ENCODE measurements around the gene ENC1. TPM values are rescaled to one million over a fixed set of nuclear protein-coding genes. Genes with fewer than 3 reads are reported as not detected.
A peak's percentile ranks its signal among the peaks of the same experiment; 100 is the strongest.

The ENC1 gene
- total RNA-seq, 1 donor from 2014 or later: 15.0 TPM

DNA sequence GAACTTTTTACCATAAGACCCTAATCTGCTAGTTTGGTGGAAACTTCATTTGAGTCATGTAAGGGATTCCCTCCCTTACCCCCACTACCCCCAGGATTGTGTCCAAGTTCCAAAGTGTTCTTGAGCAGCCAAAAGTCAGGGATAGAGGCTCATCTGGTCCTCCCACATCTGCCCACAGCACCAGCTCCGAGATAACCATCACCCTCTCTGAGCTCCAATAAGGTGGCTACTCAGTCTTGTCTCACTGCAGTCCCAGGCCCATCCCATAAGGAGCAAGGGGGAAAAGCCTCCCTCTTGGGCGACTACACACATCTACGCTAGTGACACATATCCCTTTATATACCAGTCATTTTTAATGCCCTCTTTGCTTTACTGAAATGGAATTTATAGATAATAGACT lies 12.0 kb upstream of the ENC1 start:
- ATAC-seq: no peak
- H3K27ac ChIP-seq: no peak overlapping the region
- DNase-seq: no peak
- no peak overlapping the region for H3K4me3 ChIP-seq
- H3K4me1 ChIP-seq: peaks cover 4% of the 10 kb centered on the region
- intact Hi-C loops (cut with DNase I): no loop called here
- no peaks in the 10 kb centered on the region for H3K9me3 ChIP-seq
- H3K36me3 ChIP-seq: no peaks in the 10 kb centered on the region
- TF ChIP-seq, protein P1, sequence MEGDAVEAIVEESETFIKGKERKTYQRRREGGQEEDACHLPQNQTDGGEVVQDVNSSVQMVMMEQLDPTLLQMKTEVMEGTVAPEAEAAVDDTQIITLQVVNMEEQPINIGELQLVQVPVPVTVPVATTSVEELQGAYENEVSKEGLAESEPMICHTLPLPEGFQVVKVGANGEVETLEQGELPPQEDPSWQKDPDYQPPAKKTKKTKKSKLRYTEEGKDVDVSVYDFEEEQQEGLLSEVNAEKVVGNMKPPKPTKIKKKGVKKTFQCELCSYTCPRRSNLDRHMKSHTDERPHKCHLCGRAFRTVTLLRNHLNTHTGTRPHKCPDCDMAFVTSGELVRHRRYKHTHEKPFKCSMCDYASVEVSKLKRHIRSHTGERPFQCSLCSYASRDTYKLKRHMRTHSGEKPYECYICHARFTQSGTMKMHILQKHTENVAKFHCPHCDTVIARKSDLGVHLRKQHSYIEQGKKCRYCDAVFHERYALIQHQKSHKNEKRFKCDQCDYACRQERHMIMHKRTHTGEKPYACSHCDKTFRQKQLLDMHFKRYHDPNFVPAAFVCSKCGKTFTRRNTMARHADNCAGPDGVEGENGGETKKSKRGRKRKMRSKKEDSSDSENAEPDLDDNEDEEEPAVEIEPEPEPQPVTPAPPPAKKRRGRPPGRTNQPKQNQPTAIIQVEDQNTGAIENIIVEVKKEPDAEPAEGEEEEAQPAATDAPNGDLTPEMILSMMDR (IDR thresholded peaks at IDR 0.05): no peak
- no peaks in the 10 kb centered on the region for H3K27me3 ChIP-seq

DNA sequence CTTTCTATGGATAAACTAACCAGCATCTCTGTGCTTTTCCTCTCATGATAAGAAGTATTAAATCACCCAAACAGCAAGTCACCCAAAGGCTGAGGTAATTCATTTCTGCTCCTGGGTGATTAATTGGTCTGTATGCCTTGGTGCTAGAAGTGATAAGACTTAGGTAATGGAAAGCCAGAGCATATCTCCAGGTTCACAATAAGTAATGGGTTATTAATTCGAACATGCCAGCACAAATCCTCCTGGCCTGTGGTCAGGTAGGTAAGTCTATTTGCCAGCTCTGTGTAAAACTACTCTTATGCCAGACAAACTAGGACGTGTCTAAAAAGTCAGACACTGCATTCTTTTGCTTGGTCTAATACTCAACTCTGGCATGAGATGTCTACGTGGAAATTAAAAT lies 11.2 kb upstream of the ENC1 start:
- Histone ChIP-seq H3K9me3 (no peaks in the 10 kb centered on the region), H3K4me3 (no peak overlapping the region), H3K36me3 (no peaks in the 10 kb centered on the region), H3K4me1 (peaks cover 4% of the 10 kb centered on the region), H3K27ac (no peak overlapping the region), H3K27me3 (no peaks in the 10 kb centered on the region)
- TF ChIP-seq, protein P1 (IDR thresholded peaks at IDR 0.05): no peak
- intact Hi-C loops (cut with DNase I): no loop called here
- no peak for DNase-seq
- ATAC-seq: no peak

DNA sequence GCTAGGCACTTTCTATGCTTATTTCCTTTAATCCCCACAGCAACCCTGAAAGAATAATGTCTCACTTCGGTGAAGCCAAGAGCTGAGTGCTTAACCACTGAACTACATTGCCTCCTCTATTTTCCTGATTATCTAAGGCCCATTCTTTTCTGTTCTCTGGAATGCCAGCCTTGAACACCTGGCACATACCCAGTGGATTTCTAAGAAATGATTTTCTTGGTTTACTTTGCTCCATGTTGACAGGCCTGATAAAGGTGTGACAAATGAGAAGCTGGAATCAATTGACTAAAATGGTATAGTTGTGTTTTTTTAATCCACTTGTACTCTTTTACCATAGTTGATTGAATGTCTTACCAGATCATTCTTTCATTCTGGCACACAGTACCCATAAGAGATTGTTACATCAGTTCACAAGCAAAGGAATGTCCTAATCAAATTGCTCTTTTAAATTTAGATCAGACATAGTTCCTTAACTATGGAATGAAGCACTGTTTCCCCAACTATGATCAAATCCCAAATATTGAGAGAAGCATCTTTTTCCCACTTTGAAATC lies 9.0 kb upstream of the ENC1 start:
- H3K36me3 ChIP-seq: no peaks in the 10 kb centered on the region
- ATAC-seq: no peak
- H3K4me1 ChIP-seq: peaks cover 4% of the 10 kb centered on the region
- H3K9me3 ChIP-seq: no peaks in the 10 kb centered on the region
- H3K27ac ChIP-seq: no peak overlapping the region
- intact Hi-C loops (cut with DNase I): loop anchor here (5.0 kb wide), 1 partner anchor 747 kb away; no protein-coding TSS in a partner anchor
- TF ChIP-seq, protein P1 (IDR thresholded peaks at IDR 0.05): no peak
- no peak for DNase-seq
- no peak overlapping the region for H3K4me3 ChIP-seq
- H3K27me3 ChIP-seq: no peaks in the 10 kb centered on the region

DNA sequence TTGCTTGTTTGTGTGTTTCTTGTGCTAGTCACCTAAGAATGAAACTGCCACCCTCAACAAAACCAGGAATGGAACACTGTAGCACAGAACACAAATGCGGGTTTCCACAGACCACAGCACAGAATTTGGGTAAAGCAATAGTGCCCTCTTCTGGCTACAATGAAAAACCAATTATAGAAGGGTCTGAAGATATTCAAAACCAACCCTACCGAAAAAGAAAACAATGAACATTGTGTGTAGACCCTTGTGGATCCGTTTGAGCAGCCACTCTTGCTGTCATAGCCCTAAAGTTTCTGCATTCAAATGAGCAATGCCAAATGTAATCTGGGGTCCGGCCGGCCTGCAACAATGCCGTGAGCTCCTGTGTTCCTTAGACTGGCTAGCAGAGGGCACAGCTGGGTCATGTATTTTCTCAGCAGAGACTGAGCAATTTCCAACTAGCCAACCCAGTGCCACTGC lies 8.3 kb upstream of the ENC1 start:
- ATAC-seq: peak; percentile 94
- no peak overlapping the region for H3K4me3 ChIP-seq
- no peaks in the 10 kb centered on the region for H3K36me3 ChIP-seq
- H3K27ac ChIP-seq: no peak overlapping the region
- TF ChIP-seq, protein P1 (IDR thresholded peaks at IDR 0.05): peak; percentile 81
- peaks cover 4% of the 10 kb centered on the region for H3K4me1 ChIP-seq
- DNase-seq: no peak
- H3K27me3 ChIP-seq: no peaks in the 10 kb centered on the region
- H3K9me3 ChIP-seq: no peaks in the 10 kb centered on the region
- intact Hi-C loops (cut with DNase I): loop anchor here (5.0 kb wide), 1 partner anchor 747 kb away; no protein-coding TSS in a partner anchor

DNA sequence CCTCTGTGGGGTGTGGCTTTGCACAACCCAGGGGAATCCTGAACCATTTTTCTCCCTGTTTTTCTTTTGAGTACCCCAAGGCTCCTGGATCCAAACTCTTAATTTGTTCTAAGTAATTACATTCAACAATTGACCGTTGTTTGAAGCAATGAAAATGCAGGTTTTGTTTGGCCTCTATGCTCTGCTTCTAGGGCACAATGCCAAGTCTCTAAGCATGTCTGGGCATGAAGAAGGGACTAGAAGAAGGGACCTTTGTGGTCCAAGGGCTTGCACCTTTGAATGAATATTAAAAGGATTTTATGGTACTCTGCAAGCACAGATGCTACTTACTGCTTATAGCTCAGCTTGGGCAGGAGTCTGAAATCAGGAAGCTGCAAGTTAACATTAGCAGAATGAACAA lies 6.6 kb upstream of the ENC1 start:
- intact Hi-C loops (cut with DNase I): loop anchor here (5.0 kb wide), 1 partner anchor 745 kb away; no protein-coding TSS in a partner anchor
- no peak overlapping the region for H3K4me3 ChIP-seq
- H3K4me1 ChIP-seq: peaks cover 22% of the 10 kb centered on the region
- no peaks in the 10 kb centered on the region for H3K9me3 ChIP-seq
- DNase-seq (no peak), ATAC-seq (no peak)
- TF ChIP-seq, protein P1 (IDR thresholded peaks at IDR 0.05): no peak
- no peaks in the 10 kb centered on the region for H3K36me3 ChIP-seq
- no peaks in the 10 kb centered on the region for H3K27me3 ChIP-seq
- H3K27ac ChIP-seq: no peak overlapping the region

All from upper lobe of right lung (tissue), 1 donor.